Left colon (tissue), 2 donors: ENCODE measurements around the gene RXRA. TPM values are rescaled to one million over a fixed set of nuclear protein-coding genes. Genes with fewer than 3 reads are reported as not detected.

Experiments
- ATAC-seq: fragments of 200-7000 bp; cut with Tn5 transposase; one replicate; pipeline ENCODE4 v1.9.1; 2020; ENCODE audit warnings: mild to moderate bottlenecking, moderate library complexity
- DNase-seq, 2 donors: peaks; one replicate each; pipeline ENCODE4 v3.0.0-alpha.2; 2020
- intact Hi-C, 2 donors: fragments of 100-400 bp; cut with DNase I in 1 of 2; cut with micrococcal nuclease in 1 of 2; formaldehyde crosslinking; loops; one replicate each; pipeline versions ENCODE4 v1.11.2 to v1.14.0; 2022; cut with DNase I, micrococcal nuclease
- total RNA-seq, 2 donors: library from RNA; stranded (reverse); fragmentation: NEBNext Ultra II Directional; extraction: Animal tissue kit (Norgen Biotek cat#: 25700); gene quantifications; one replicate each; pipeline ENCODE4 v1.2.1, GENCODE V29; 2021
- donor health status: DM: no; HTN: no; CAD: no.
- donor health status: DM: yes; HTN: yes; CAD: no.

RXRA gene
- total RNA-seq, 2 donors from 2014 or later = 68.3 to 88.9 TPM

GRCh38 chr9:134442486-134443173 is 116.4 kb downstream of the RXRA start:
- intact Hi-C loops = loop anchor here in 1 of 2 donors (2.0 kb wide), 1 partner anchor 272 kb away; no protein-coding TSS in a partner anchor
- ATAC-seq (peak; percentile 2), DNase-seq (peak in 1 of 2 donors; percentile 36)

DNA sequence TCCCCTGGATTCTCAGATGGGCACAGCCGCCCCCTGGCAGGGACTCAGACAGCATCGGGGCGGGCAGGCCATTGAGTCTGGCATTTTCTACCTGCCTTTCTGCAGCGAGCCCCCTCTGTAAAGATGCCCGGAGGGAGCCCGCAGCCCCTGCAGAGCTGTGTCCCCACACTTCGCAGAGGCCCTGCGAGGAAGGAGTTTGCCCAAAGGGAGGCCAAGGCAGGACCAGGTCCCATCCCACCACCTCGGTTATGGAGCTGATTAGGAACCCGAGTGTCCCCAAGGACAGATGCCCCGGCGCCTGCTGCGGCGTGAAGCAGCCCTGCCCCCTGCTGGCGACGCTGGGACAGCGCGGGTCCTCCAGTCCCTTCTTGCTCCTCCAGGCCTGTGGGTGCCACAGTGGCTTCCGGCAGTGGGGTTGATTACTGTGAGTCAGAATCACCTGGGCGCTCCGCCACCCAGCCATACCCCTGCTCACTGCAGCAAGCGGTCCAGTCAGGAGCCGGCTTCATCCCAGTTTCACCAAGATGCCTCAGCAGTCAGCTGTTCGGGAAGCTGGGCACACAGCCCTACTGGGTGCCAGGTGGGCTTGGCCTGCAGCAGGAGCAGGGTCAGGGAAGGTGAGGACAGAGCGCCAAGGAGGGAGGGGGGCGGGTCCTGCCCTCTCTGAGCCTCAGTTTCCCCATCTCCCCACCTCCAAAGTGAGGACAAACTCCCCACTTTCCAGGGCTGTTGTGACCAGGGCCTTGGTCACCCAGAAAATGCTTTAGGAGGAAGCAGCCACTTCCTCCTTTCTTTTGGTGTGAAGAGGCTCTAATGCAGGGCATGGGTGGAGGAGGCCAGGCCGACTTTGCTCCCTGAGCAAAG is 117.2 kb downstream of the RXRA start:
- ATAC-seq = peak; percentile 83
- intact Hi-C loops = loop anchor here in 1 of 2 donors (2.0 kb wide), 1 partner anchor 273 kb away; no protein-coding TSS in a partner anchor

GRCh38 chr9:134444038-134444315 is 117.7 kb downstream of the RXRA start:
- DNase-seq (no peak), ATAC-seq (no peak)
- intact Hi-C loops = no loop called here

More for the DNA sequence above, 117.2 kb downstream of the RXRA start:
- DNase-seq = peak; percentile 85 to 90

- ATAC-seq (no peak), DNase-seq (no peak)
- intact Hi-C loops = no loop called here
Observed at GRCh38 chr9:134445000-134445399, 118.7 kb downstream of the RXRA start.

- intact Hi-C loops = no loop called here
- ATAC-seq = peak; percentile 99
- DNase-seq = peak; percentile 88 to 91
Observed at GRCh38 chr9:134449180-134449916, 123.1 kb downstream of the RXRA start.

DNA sequence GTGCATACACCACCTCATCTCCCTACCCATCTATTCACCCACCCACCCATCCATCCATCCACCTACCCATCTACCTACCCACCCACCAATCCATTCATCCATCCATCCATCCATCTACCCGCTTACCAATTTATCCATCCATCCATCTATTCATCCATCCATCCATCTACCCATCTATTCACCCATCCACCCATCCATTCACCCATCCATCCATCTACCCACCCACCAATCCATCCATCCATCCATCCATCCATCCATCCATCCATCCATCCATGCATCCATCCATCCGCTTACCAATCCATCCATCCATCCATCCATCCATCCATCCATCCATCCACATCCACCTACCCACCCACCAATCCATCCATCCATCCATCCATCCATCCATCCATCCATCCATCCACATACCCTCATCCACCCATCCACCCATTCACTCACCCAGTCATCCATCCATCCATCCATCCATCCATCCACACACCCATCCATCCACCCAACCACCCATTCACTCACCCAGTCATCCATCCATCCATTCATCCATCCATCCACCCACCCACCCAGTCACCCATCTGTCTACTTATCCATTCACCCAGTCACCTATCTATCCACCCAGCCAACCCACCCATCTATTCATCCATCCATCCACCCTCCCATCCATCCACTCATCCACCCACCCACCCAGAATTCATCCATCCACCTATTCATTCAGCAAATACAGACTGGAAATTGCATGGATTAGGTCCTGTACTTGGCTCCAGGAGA is 125.6 kb downstream of the RXRA start:
- no peak for DNase-seq
- no peak for ATAC-seq
- intact Hi-C loops = loop anchor here in 1 of 2 donors (10.0 kb wide), 1 partner anchor 293 kb away; no protein-coding TSS in a partner anchor

DNA sequence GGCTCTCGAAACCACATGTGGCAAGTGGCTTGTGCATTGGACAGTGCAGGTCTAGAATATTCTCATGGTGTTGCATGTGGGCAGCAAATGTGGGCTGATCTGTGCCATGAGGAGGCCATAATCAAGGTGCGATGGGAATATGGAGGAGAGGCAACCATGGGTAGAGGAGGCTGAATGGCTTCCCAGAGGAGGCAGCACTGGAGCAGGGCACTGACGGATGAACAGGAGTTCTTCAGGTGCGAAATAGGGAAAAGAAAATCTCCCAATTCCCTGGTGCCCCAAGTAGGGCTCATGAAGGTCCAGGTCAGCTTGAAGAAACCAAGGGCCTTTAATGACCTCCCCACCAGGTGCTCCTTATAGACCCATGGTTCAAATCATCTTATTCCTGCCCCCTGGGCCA is 126.5 kb downstream of the RXRA start:
- ATAC-seq = no peak
- DNase-seq = no peak
- intact Hi-C loops = loop anchor here in 1 of 2 donors (10.0 kb wide), 1 partner anchor 292 kb away; no protein-coding TSS in a partner anchor

DNA sequence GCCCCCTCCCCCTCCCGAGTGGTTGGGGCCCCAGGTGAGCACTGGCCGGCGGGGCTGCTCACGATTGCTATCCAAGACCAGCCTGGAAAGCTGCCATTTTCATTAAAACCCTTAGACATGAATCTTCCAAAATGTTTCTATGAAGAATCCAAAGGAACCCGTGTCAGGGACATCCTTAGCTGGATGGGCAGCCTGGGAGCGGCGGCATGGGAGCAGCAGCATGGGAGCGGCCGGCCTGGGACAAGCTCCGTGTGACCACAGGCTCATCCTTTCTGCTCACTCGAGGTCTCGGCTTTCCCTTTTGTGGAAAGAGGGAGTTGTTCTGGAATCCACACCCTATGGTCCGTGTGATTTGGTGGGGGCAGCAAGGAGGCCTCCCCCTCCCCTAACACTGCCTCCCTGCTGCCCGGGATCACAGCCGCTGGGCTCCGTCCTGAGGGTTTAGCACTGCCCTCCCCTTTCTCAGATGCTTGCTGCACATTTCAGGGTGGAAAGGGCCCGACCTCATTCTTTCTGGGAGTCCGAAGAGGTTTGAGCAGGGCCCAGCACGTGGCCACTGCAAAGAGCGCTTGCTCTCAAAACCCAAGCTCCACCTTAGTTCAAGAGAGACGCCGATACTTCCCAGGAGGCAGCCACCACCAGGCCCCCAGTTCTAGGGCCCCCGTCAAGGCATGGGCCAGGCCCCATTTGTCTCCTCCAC is 127.7 kb downstream of the RXRA start:
- DNase-seq = no peak
- no peak for ATAC-seq
- intact Hi-C loops = loop anchor here in 1 of 2 donors (10.0 kb wide), 1 partner anchor 291 kb away; no protein-coding TSS in a partner anchor

DNA sequence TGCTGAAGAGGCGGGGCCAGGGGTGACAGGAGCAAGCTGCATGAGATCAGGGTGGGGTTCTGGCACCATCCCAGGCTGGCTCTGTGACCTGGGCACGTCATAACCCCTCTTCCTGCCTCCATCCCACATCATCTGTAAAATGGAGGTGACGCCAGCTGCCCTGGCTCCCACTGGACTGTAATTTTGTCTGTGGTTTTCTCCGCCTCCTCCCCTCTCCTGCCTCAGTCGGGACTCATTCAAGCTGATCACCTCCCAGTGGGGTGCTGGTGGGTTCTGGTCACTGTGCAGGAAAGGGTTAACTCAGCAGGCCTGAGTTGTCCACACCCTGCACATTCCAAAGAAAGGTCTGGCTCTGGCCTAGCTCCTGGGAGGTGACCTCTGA is 128.2 kb downstream of the RXRA start:
- intact Hi-C loops = loop anchor here in 1 of 2 donors (10.0 kb wide), 1 partner anchor 290 kb away; no protein-coding TSS in a partner anchor
- DNase-seq = no peak
- ATAC-seq = no peak

GRCh38 chr9:134455021-134455471 is 128.8 kb downstream of the RXRA start:
- intact Hi-C loops = loop anchor here in 1 of 2 donors (10.0 kb wide), 1 partner anchor 290 kb away; no protein-coding TSS in a partner anchor
- DNase-seq (no peak), ATAC-seq (no peak)

- ATAC-seq (no peak), DNase-seq (no peak)
- intact Hi-C loops = loop anchor here in 1 of 2 donors (10.0 kb wide), 1 partner anchor 289 kb away; no protein-coding TSS in a partner anchor
Observed at GRCh38 chr9:134455537-134455933, 129.3 kb downstream of the RXRA start.

DNA sequence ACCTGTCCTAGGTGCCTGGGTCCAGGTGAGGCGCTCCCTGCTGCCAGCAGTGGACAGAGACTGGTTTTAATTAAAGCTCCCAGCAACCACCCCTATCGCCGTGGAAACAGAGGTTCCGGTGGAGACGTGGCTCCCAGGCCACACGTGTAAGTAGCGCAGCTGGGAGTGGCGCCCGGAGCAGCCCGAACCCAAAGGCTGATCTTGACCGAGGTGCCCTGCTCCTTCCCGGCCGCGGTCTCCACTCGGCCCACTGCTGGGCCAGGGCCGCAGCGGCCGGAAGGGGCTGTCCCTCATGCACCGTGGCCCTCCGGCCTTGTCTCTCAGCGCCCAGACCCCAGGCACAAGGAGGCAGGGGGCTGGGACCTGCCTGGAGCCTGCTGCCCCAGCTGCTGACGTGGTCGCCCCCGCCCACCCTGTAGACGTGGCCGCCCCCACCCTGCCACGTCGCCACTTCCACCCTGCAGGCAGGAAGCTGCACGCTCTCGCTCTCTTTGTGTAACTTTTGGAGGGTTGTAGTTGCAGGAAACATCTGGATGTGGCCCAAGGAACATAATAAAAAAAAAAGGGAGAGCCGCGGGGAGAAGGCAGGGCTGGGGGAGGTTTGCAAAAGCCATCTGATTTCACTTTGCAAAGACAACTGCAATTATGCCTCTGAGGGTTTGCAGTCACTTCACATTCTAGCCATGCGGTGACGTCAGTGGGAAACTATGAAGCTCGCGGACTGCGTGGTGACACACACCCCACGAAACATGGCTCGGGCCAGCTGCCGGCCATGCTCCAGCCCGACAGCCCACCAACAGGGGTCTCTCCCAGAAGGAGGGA is 129.9 kb downstream of the RXRA start:
- intact Hi-C loops = loop anchor here in 1 of 2 donors (10.0 kb wide), 1 partner anchor 289 kb away; no protein-coding TSS in a partner anchor
- DNase-seq (peak; percentile 80 to 81), ATAC-seq (peak; percentile 68)

GRCh38 chr9:134456756-134457305 is 130.6 kb downstream of the RXRA start:
- intact Hi-C loops = loop anchor here in 1 of 2 donors (10.0 kb wide), 1 partner anchor 288 kb away; no protein-coding TSS in a partner anchor
- DNase-seq = no peak
- no peak for ATAC-seq

- intact Hi-C loops = loop anchor here in 1 of 2 donors (10.0 kb wide), 1 partner anchor 287 kb away; no protein-coding TSS in a partner anchor
- no peak for ATAC-seq
- DNase-seq = no peak
Observed at GRCh38 chr9:134457321-134458206, 131.3 kb downstream of the RXRA start.
